Stimulated activated CD4-positive, alpha-beta T cell treated with anti-CD3 and anti-CD28 coated beads, Interleukin-2, amount 100 ng/mL, for 24 hours (primary cell): Measurements from ENCODE around the gene VSIG10L.

ENCODE experiments used
- DNase-seq, 2 donors: peaks; one replicate each; pipeline ENCODE4 v3.0.0-alpha.2; 2020

The VSIG10L gene

GRCh38 chr19:51365211-51365964, 23.4 kb upstream of the VSIG10L start:
- DNase-seq: no peak

GRCh38 chr19:51364200-51365106, 22.5 kb upstream of the VSIG10L start:
- DNase-seq: no peak

GRCh38 chr19:51361239-51361638, 19.3 kb upstream of the VSIG10L start:
- DNase-seq: no peak

GRCh38 chr19:51359294-51359693, 17.4 kb upstream of the VSIG10L start:
- DNase-seq: no peak

GRCh38 chr19:51357952-51358351, 16.0 kb upstream of the VSIG10L start:
- DNase-seq: no peak

- DNase-seq: no peak
These were observed 14.3 kb upstream of the VSIG10L start for GRCh38 chr19:51356159-51356801.

- peak in 1 of 2 donors; percentile 32 for DNase-seq
These were observed 12.8 kb upstream of the VSIG10L start for GRCh38 chr19:51354742-51355148.

- DNase-seq: no peak
These were observed 12.3 kb upstream of the VSIG10L start for GRCh38 chr19:51354103-51354741.

- no peak for DNase-seq
These were observed 10.9 kb upstream of the VSIG10L start for GRCh38 chr19:51352783-51353360.

- no peak for DNase-seq
These were observed 9.5 kb upstream of the VSIG10L start for GRCh38 chr19:51351266-51351990.

- no peak for DNase-seq
These were observed 5.4 kb upstream of the VSIG10L start for GRCh38 chr19:51347209-51347928.

GRCh38 chr19:51346742-51347141, 4.8 kb upstream of the VSIG10L start:
- no peak for DNase-seq

- no peak for DNase-seq
These were observed 3.2 kb upstream of the VSIG10L start for GRCh38 chr19:51345076-51345620.

GRCh38 chr19:51342631-51343569, 961 bp upstream of the VSIG10L start:
- DNase-seq: no peak

- no peak for DNase-seq
These were observed 873 bp downstream of the VSIG10L start for GRCh38 chr19:51341066-51341465.

GRCh38 chr19:51339687-51340656, 2.0 kb downstream of the VSIG10L start:
- DNase-seq: peak; percentile 94 to 98

GRCh38 chr19:51339313-51339686, 2.6 kb downstream of the VSIG10L start:
- no peak for DNase-seq

- DNase-seq: peak; percentile 91 to 93
These were observed 3.2 kb downstream of the VSIG10L start for GRCh38 chr19:51338563-51339312.
